Adipose tissue (tissue), 3 donors: Measurements from ENCODE around the gene ZNF486. TPM values are rescaled to one million over a fixed set of nuclear protein-coding genes. Genes with fewer than 3 reads are reported as not detected.
"Not testable (repeated sequence)": the region's sequence is repeated elsewhere in the genome, so short reads cannot be mapped to it uniquely, and the experiment has no call there.

ENCODE experiments used
- H3K27ac ChIP-seq: one replicate; pipeline ENCODE4 v1.5.1; 2013; ENCODE audit warnings: low read depth, low read length
- WGBS, 3 donors: extraction: QIAGEN DNeasy Blood & Tissue Kit; methylation state at CpG; one replicate each; pipeline ENCODE4 v1.1.7; 2013; 5-methylcytosine and 5-hydroxymethylcytosine counted together
- polyA plus RNA-seq, 3 donors: library from polyadenylated mRNA; stranded (reverse); fragments of 200-250 nt; gene quantifications; one replicate each; pipeline ENCODE4 v1.2.3, GENCODE V29; 2013
- donor health status: healthy with polysubstance abuse.
- donor health status: Bipolar disorder and iron deficiency.
- donor health status: healthy.

The ZNF486 gene
- polyA plus RNA-seq, 3 donors, result 1.4 to 2.9 (median 2.5) TPM

DNA sequence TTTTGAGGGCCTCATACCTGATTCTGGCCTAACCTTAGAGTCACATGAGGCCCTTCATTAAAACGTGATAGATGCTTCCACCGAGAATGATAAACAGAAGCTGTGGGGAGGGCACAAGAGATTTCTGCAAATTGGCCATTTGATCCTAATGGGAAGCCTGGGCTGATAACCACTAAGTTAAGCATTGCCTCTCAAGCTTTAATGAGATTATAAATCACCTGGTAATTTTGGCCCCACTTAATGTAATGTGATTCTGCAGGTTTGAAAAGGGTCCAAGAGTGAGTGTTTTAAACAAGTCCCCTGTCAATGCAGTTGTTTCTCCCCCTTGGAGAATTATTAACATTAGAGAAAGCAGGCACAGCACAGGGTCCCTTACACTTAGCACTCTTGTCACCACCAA lies 42.0 kb downstream of the ZNF486 start:
- 27 to 82% (median 70%) methylated on average over 2 of the region's 2 CpGs for WGBS, 3 donors
- H3K27ac ChIP-seq, result no peak overlapping the region

- H3K27ac ChIP-seq, result not testable (repeated sequence)
- 93 to 98% (median 97%) methylated on average over 9 to 26 of the region's 26 CpGs for WGBS, 3 donors
Measured at GRCh38 chr19:20214366-20214765, 47.4 kb downstream of the ZNF486 start.

- WGBS, 3 donors, result 53 to 95% (median 87%) methylated on average over 1 of the region's 1 CpG
- H3K27ac ChIP-seq, result not testable (repeated sequence)
Measured at GRCh38 chr19:20221605-20222004, 54.6 kb downstream of the ZNF486 start.

GRCh38 chr19:20233105-20233504 lies 66.1 kb downstream of the ZNF486 start:
- H3K27ac ChIP-seq, result no peak overlapping the region
- 42 to 96% (median 89%) methylated on average over 3 of the region's 3 CpGs for WGBS, 3 donors

- WGBS, 3 donors, result 97 to 98% (median 97%) methylated on average over 8 of the region's 8 CpGs
- H3K27ac ChIP-seq, result no peak overlapping the region
Measured at GRCh38 chr19:20235156-20235555, 68.1 kb downstream of the ZNF486 start.

DNA sequence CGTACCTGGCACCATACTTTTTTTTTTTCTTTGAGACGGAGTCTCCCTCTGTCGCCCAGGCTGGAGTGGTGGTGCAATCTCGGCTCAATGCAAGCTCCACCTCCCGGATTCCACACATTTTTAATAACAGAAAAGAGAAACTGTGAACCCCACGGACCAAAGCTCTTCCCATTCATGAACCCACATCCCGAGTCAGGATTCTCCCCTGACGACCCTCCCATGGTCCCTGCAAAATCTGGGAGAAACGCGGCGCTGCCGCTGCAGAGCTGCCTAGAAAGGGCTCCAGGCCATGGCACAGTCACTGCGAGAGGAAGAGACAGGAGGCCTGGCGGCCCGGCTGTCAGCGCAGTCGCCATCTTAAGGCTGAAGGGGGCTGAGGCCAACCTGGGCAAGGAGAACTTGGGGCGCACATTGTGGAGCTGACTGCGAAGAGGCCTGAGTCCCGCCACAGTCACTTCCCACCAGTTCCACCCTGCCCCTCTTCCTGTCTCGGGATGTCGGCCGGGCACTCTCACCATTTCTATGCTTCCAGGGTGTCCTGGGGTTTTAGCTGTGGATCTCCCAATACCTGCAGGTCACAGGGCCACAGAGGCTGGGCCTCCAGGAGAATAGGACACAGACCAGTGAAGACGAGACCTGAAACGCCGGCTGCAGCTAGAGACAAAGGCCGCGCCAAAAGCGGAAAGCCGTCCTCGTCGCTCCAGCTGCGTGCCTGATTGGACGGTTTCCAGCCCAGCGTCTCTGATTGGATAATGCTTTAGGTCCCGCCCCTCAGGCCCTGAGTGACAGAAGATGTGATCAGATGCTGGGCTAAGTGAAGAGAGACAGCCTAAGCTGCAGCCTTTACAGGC lies 71.0 kb downstream of the ZNF486 start:
- 1% methylated on average over 36 of the region's 36 CpGs for WGBS, 3 donors
- no peak overlapping the region for H3K27ac ChIP-seq

GRCh38 chr19:20243629-20244028 lies 76.6 kb downstream of the ZNF486 start:
- H3K27ac ChIP-seq, result no peak overlapping the region
- WGBS, 3 donors, result 67 to 85% (median 75%) methylated on average over 4 of the region's 4 CpGs

DNA sequence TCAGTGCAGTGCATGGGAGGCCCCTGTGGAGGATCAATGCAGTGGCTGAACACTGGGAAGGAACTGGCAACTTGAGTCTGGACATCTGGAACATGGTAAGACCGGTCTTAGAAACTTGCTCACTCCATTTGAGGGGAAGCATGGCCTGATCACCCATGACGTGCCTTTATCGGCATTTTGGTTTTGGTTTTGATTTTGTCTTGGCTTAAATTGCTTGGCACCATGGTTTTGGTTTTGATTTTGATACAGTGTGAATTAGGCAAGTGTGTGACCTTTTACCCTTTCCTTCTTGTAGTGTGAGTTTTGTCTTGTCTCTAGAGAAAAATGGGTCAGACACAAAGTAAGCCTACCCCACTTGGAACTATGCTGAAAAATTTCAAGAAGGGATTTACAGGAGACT lies 77.3 kb downstream of the ZNF486 start:
- no peak overlapping the region for H3K27ac ChIP-seq
- WGBS, 3 donors, result 70 to 87% (median 70%) methylated on average over 3 of the region's 3 CpGs

GRCh38 chr19:20245309-20245708 lies 78.3 kb downstream of the ZNF486 start:
- no peak overlapping the region for H3K27ac ChIP-seq

DNA sequence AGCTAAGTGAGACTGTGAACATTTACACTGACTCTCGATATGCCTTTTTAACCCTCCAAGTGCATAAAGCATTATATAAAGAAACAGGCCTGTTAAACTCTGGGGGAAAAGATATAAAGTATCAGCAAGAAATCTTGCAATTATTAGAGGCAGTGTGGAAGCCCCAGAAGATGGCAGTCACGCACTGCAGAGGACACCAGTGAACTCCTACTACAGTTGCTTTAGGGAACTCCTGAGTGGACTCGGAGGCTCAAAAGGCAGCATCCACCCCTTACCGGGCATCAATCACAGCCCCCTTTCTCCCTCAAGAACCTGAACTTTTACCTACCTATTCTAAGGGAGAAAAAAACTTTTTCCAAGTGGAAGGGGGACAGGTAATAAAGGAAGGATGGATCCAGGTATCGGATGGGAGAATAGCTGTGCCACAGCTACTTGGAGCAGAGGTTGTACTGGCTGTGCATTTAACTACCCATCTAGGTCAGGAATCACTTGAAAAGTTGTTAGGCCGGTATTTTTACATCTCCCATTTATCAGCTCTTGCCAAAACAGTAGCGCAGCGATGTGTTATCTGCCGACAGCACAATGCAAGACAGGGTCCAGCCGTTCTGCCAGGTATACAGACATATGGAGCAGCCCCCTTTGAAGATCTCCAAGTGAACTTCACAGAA lies 80.1 kb downstream of the ZNF486 start:
- H3K27ac ChIP-seq, result no peak overlapping the region
- whole genome bisulfite sequencing, 3 donors, result 26 to 58% (median 51%) methylated on average over 10 of the region's 10 CpGs

DNA sequence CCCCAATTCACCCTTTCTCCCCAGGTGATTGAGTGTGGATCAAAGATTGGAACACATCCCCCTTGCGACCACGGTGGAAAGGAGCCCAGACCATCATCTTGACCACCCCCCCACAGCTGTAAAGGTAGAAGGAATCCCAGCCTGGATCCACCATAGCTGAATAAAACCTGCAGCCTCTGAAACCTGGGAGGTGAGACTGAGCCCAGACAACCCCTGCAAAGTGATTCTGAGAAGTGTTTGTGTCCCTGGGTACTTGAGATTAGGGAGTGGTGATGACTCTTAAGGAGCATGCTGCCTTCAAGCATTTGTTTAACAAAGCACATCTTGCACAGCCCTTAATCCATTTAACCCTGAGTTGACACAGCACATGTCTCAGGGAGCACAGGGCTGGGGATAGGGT lies 81.2 kb downstream of the ZNF486 start:
- not testable (repeated sequence) for H3K27ac ChIP-seq
- WGBS, 3 donors, result 69 to 75% (median 72%) methylated on average over 2 of the region's 2 CpGs

Other genes starting within 250 kb of the ZNF486 start
- 1 to 10 TPM in 2 of 3 donors, under 1 TPM in 1; 0.83 to 2.1 (median 1.4) TPM for gene ZNF682, start 127.7 kb upstream of the ZNF486 start, polyA plus RNA-seq
- 1 to 10 TPM in 1 of 3 donors, under 1 TPM in 2; 0.45 to 1.4 (median 0.48) TPM for gene ZNF90, start 89.2 kb upstream of the ZNF486 start, polyA plus RNA-seq